IMR-90 (cell line): ENCODE data around the gene ABHD5. TPM values are rescaled to one million over a fixed set of nuclear protein-coding genes. Genes with fewer than 3 reads are reported as not detected.

Experiments used
- ATAC-seq: fragments of 200-7000 bp; cut with Tn5 transposase; 2 replicates; pipeline ENCODE4 v1.9.1; 2020; ENCODE audit warnings: low read depth, mild to moderate bottlenecking, moderate library complexity
- BruUV-seq: library from RNA; stranded (reverse); fragments of 400-500 nt; replicated peaks from 2 replicates; lab custom pipeline; 2021; lab: Mats Ljungman, UMichigan
- CTCF ChIA-PET: fragments of 300-600 bp; formaldehyde crosslinking; extraction: SDS; loops from one replicate; lab custom pipeline; 2021; ENCODE audit warnings: antibody characterized with exemption; lab: Yijun Ruan, JAX
- POLR2A ChIA-PET: fragments of 300-600 bp; sonication (Branson Sonifier 250); formaldehyde crosslinking; loops from one replicate; lab custom pipeline; 2022; ENCODE audit warnings: antibody characterized with exemption; ENCODE audit not compliant: unreplicated experiment; lab: Charles Lee
- DNase-seq: peaks from one replicate; pipeline ENCODE4 v3.0.0; 2013
- H2AFZ ChIP-seq: replicated peaks from 2 replicates; pipeline ENCODE3; 2013; ENCODE audit warnings: low read length, mild to moderate bottlenecking; ENCODE audit not compliant: poor library complexity
- H2AK5ac ChIP-seq: 2 replicates; pipeline ENCODE4 v1.6.1; 2013; ENCODE audit warnings: low read depth, low read length, inconsistent platforms
- H2AK9ac ChIP-seq: replicated peaks from 2 replicates; pipeline ENCODE3; 2013; ENCODE audit warnings: mild to moderate bottlenecking, low read depth, low read length, moderate library complexity; ENCODE audit not compliant: poor library complexity
- H2BK120ac ChIP-seq: 2 replicates; pipeline ENCODE4 v1.6.1; 2013; ENCODE audit warnings: low read depth, low read length, inconsistent platforms
- H2BK15ac ChIP-seq: 3 replicates; pipeline ENCODE4 v1.6.1; 2013; ENCODE audit warnings: low read depth, low read length, inconsistent platforms
- H2BK20ac ChIP-seq: 2 replicates; pipeline ENCODE4 v1.6.1; 2013; ENCODE audit warnings: low read depth, mild to moderate bottlenecking, inconsistent platforms, low read length, moderate library complexity
- H2BK5ac ChIP-seq: 2 replicates; pipeline ENCODE4 v1.6.1; 2013; ENCODE audit warnings: mild to moderate bottlenecking, low read depth, low read length, inconsistent platforms; ENCODE audit not compliant: poor library complexity, severe bottlenecking
- H3K14ac ChIP-seq: replicated peaks from 2 replicates; pipeline ENCODE4 v1.6.1; 2013; ENCODE audit warnings: low read depth, low read length, inconsistent platforms
- H3K18ac ChIP-seq: 2 replicates; pipeline ENCODE4 v1.6.1; 2013; ENCODE audit warnings: low read depth, low read length, control low read depth
- H3K23ac ChIP-seq: 2 replicates; pipeline ENCODE4 v1.6.1; 2013; ENCODE audit warnings: low read depth, low read length, inconsistent platforms
- H3K27ac ChIP-seq: 2 replicates; pipeline ENCODE4 v1.5.1; 2013; ENCODE audit warnings: mild to moderate bottlenecking, control low read depth, low read length; ENCODE audit not compliant: insufficient read depth
- H3K27me3 ChIP-seq: 2 replicates; pipeline ENCODE4 v1.6.1; 2013; ENCODE audit warnings: low read length; ENCODE audit not compliant: control insufficient read depth, insufficient read depth
- H3K36me3 ChIP-seq: 2 replicates; pipeline ENCODE4 v1.6.1; 2013; ENCODE audit warnings: low read length, mixed read lengths; ENCODE audit not compliant: control insufficient read depth, insufficient read depth
- H3K4ac ChIP-seq: 2 replicates; pipeline ENCODE4 v1.6.1; 2013; ENCODE audit warnings: low read depth, low read length, inconsistent platforms
- H3K4me1 ChIP-seq: 2 replicates; pipeline ENCODE4 v1.6.1; 2013; ENCODE audit warnings: low read length, mixed read lengths; ENCODE audit not compliant: control insufficient read depth, insufficient read depth
- H3K4me2 ChIP-seq: 2 replicates; pipeline ENCODE4 v1.6.1; 2013; ENCODE audit warnings: low read depth, mild to moderate bottlenecking, control low read depth, low read length, moderate library complexity
- H3K4me3 ChIP-seq: 2 replicates; pipeline ENCODE4 v1.5.1; 2013; ENCODE audit warnings: low read depth, mild to moderate bottlenecking, control low read depth, low read length, moderate library complexity; ENCODE audit not compliant: insufficient read depth
- H3K56ac ChIP-seq: 2 replicates; pipeline ENCODE4 v1.6.1; 2013; ENCODE audit warnings: low read length, inconsistent platforms; ENCODE audit not compliant: insufficient read depth; ENCODE audit errors: extremely low read depth
- H3K79me1 ChIP-seq, 2 experiments: 2 replicates each; pipeline ENCODE4 v1.6.1; 2013; ENCODE audit warnings: low read length in 2 of 2, inconsistent platforms in 1 of 2, low read depth in 1 of 2
- H3K9ac ChIP-seq: 2 replicates; pipeline ENCODE4 v1.6.1; 2013; ENCODE audit warnings: low read depth, low read length, control low read depth
- H3K9me1 ChIP-seq: 2 replicates; pipeline ENCODE4 v1.6.1; 2013; ENCODE audit warnings: low read length, inconsistent platforms; ENCODE audit not compliant: insufficient read depth
- H3K9me3 ChIP-seq: 2 replicates; pipeline ENCODE4 v1.6.1; 2013; ENCODE audit warnings: low read length; ENCODE audit not compliant: control insufficient read depth, insufficient read depth
- H4K20me1 ChIP-seq: 2 replicates; pipeline ENCODE4 v1.6.1; 2013; ENCODE audit warnings: low read length, inconsistent platforms; ENCODE audit not compliant: insufficient read depth
- H4K5ac ChIP-seq: 2 replicates; pipeline ENCODE4 v1.6.1; 2013; ENCODE audit warnings: mild to moderate bottlenecking, low read depth, low read length, control low read depth
- H4K8ac ChIP-seq, 2 experiments: 2 replicates each; pipeline ENCODE4 v1.6.1; 2013; ENCODE audit warnings: low read depth in 2 of 2, low read length in 2 of 2, control low read depth in 1 of 2, inconsistent platforms in 1 of 2
- H4K91ac ChIP-seq: 2 replicates; pipeline ENCODE4 v1.6.1; 2013; ENCODE audit warnings: low read depth, low read length, inconsistent platforms; ENCODE audit not compliant: insufficient read depth
- BHLHE40 ChIP-seq: fragments of 150-350 bp; IDR thresholded peaks from 2 replicates; pipeline ENCODE4 v1.6.1; 2016; ENCODE audit warnings: mild to moderate bottlenecking, low read depth, low read length
- CEBPB ChIP-seq: IDR thresholded peaks from 2 replicates; pipeline ENCODE4 v1.6.1; 2012; ENCODE audit warnings: low read depth, low read length, improper control_type of control experiment
- CHD1 ChIP-seq: IDR thresholded peaks from 2 replicates; pipeline ENCODE4 v1.6.1; 2012; ENCODE audit warnings: low read depth, low read length, improper control_type of control experiment
- FOS ChIP-seq: fragments of 150-350 bp; IDR thresholded peaks from 2 replicates; pipeline ENCODE4 v1.6.1; 2016; ENCODE audit warnings: low read depth, low read length
- MXI1 ChIP-seq: IDR thresholded peaks from 2 replicates; pipeline ENCODE4 v1.6.1; 2012; ENCODE audit warnings: low read depth, mild to moderate bottlenecking, low read length, moderate library complexity, borderline replicate concordance
- POLR2A ChIP-seq: IDR thresholded peaks from 2 replicates; pipeline ENCODE4 v1.6.1; 2012; ENCODE audit warnings: mild to moderate bottlenecking, low read depth, low read length
- RFX5 ChIP-seq: IDR thresholded peaks from 2 replicates; pipeline ENCODE4 v1.8.0; 2012; ENCODE audit warnings: low read depth, mild to moderate bottlenecking, low read length, moderate library complexity
- WGBS, 2 experiments: methylation state at CpG; one replicate each; pipeline versions ENCODE4 v1.1.5 to v1.1.7; 2013; ENCODE audit warnings: missing lambda C conversion rate in 2 of 2; ENCODE audit not compliant: insufficient read length in 1 of 2; ENCODE audit errors: extremely low coverage in 2 of 2; 5-methylcytosine and 5-hydroxymethylcytosine counted together
- dilution Hi-C: fragments of 300-500 bp; cut with HindIII; formaldehyde crosslinking; loops from one replicate; pipeline ENCODE4 v1.14.3; 2018; ENCODE audit warnings: low sequenced_read_pairs; ENCODE audit not compliant: unreplicated experiment
- in situ Hi-C: fragments of 300-500 bp; cut with MboI; formaldehyde crosslinking; loops from 3 replicates; pipeline ENCODE4 v1.14.3; 2019; ENCODE audit warnings: low sequenced_read_pairs, inconsistent platforms, mixed read lengths
- intact Hi-C: fragments of 100-400 bp; cut with micrococcal nuclease; formaldehyde crosslinking; loops from 2 replicates; pipeline ENCODE4 v1.10.0; 2022
- polyA plus RNA-seq, 3 experiments: library from polyadenylated mRNA; depleted of rRNA; stranded (reverse); fragments of >200 nt; gene quantifications; 2 replicates each; pipeline ENCODE4 v1.2.3, GENCODE V29; 2012; ENCODE audit warnings: low replicate concordance in 1 of 3
- total RNA-seq: library from RNA; depleted of rRNA; stranded (reverse); fragments of >200 nt; gene quantifications from 2 replicates; pipeline ENCODE4 v1.2.3, GENCODE V29; 2012
- TF ChIP-seq, protein P1 (sequence below): conservative IDR thresholded peaks from 2 replicates; pipeline ENCODE4 v1.5.1; 2012; ENCODE audit warnings: mild to moderate bottlenecking, low read depth, low read length, improper control_type of control experiment

ABHD5 gene
- total and polyA plus RNA-seq, 2 of the 4 experiments (the other 2 are of a cell fraction), result 15.8 to 33.2 TPM

DNA sequence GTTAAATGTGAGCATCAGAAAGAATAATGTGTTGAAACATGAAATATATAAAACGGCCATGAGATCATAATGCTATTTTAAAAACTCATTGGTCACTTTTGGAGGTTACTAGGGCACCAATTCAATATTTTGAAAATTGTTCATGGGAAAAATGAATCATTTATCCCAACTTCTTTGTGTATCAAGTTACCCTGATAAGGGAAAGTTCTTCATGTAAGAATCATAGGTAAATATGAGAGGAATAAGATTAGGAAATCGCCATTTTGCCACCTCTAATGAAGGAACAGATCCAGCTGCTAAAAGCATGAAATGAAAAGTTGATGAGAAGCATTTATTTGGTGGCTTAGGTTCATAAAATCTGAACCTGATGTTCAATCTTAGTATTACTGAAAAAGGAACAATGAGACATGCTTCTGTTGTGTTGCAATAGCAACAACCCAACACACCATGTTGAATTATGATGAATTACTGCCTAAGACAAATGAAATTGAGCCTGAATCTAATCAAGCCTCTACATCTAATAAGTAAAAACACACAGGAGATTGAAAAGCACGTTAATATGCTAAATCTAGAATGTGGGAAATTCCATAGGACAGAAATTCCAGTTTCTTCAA, 32.5 kb downstream of the ABHD5 start:
- H3K4me3 ChIP-seq, result no peak overlapping the region
- H4K20me1 ChIP-seq, result no peaks in the 10 kb centered on the region
- in situ Hi-C loops (no loop called here), dilution Hi-C loops (no loop called here), intact Hi-C loops (no loop called here)
- H3K14ac ChIP-seq, result no peak overlapping the region; the same call in 1 of the 2 replicates
- H2AK5ac ChIP-seq, result no peak overlapping the region
- no peak overlapping the region for H2AFZ ChIP-seq
- peaks cover 12% of the 10 kb centered on the region for H3K36me3 ChIP-seq
- H2BK15ac ChIP-seq, result no peak overlapping the region
- TF ChIP-seq, protein P1, sequence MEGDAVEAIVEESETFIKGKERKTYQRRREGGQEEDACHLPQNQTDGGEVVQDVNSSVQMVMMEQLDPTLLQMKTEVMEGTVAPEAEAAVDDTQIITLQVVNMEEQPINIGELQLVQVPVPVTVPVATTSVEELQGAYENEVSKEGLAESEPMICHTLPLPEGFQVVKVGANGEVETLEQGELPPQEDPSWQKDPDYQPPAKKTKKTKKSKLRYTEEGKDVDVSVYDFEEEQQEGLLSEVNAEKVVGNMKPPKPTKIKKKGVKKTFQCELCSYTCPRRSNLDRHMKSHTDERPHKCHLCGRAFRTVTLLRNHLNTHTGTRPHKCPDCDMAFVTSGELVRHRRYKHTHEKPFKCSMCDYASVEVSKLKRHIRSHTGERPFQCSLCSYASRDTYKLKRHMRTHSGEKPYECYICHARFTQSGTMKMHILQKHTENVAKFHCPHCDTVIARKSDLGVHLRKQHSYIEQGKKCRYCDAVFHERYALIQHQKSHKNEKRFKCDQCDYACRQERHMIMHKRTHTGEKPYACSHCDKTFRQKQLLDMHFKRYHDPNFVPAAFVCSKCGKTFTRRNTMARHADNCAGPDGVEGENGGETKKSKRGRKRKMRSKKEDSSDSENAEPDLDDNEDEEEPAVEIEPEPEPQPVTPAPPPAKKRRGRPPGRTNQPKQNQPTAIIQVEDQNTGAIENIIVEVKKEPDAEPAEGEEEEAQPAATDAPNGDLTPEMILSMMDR, result no peak
- no peak for TF ChIP-seq CHD1
- peak; percentile 81 for TF ChIP-seq CEBPB
- TF ChIP-seq BHLHE40, result no peak
- no peak for TF ChIP-seq MXI1
- TF ChIP-seq POLR2A, result no peak
- no peak for TF ChIP-seq RFX5
- TF ChIP-seq FOS, result peak; percentile 74
- H3K27me3 ChIP-seq, result no peaks in the 10 kb centered on the region
- peak overlapping the region; percentile 31 for H2BK5ac ChIP-seq
- no peak overlapping the region for H3K4ac ChIP-seq
- no peak overlapping the region for H3K27ac ChIP-seq
- no peaks in the 10 kb centered on the region for H3K9me3 ChIP-seq
- no peak overlapping the region for H3K23ac ChIP-seq
- H2BK120ac ChIP-seq, result no peak overlapping the region; the same call in 1 of the 2 replicates
- WGBS, 2 experiments, result 60% methylated on average over 1 of the region's 3 CpGs; no CpG with 5 or more reads in 1 of the 2 experiments
- H3K4me2 ChIP-seq, result no peak overlapping the region
- BruUV-seq, result no TSS peak
- ChIA-PET CTCF (no interaction called here), POLR2A (no interaction called here)
- no peak overlapping the region for H3K18ac ChIP-seq
- H2BK20ac ChIP-seq, result peak overlapping the region; percentile 21; the same call in 1 of the 2 replicates
- H4K91ac ChIP-seq, result no peak overlapping the region
- ATAC-seq, result no peak
- no peak overlapping the region for H2AK9ac ChIP-seq
- peak overlapping the region in 1 of 2 experiments; percentile 16; a peak in 1 of 4 replicates for H4K8ac ChIP-seq
- no peak overlapping the region for H4K5ac ChIP-seq
- DNase-seq, result peak; percentile 77
- peaks cover 5% of the 10 kb centered on the region; the same call in 1 of the 2 replicates for H3K9me1 ChIP-seq
- H3K56ac ChIP-seq, result 0 out of 2 replicates have a peak overlapping the region, but pooled peaks have one; percentile 2
- H3K79me1 ChIP-seq, result no peaks in the 10 kb centered on the region
- no peak overlapping the region for H3K9ac ChIP-seq
- H3K4me1 ChIP-seq, result no peaks in the 10 kb centered on the region; the same call in 1 of the 2 replicates
